HepG2 (cell line): ENCODE results near the gene APCDD1L.

ENCODE experiments used
- SOX6 ChIP-seq, 2 experiments: fragments of 450-650 bp in 1 of 2; sonication (generic) in 1 of 2; formaldehyde crosslinking in 1 of 2; IDR thresholded peaks; 2 replicates each; pipeline versions ENCODE4 v1.4.0 to v1.6.1; 2017 to 2020; ENCODE audit warnings: antibody characterized with exemption in 1 of 2, mild to moderate bottlenecking in 1 of 2, missing genetic modification reagents in 1 of 2
- TF ChIP-seq, protein P1 (sequence below): sonication (generic); formaldehyde crosslinking; IDR thresholded peaks from 2 replicates; pipeline ENCODE4 v1.8.1; 2022; ENCODE audit warnings: low read depth, mild to moderate bottlenecking, missing genetic modification reagents

DNA sequence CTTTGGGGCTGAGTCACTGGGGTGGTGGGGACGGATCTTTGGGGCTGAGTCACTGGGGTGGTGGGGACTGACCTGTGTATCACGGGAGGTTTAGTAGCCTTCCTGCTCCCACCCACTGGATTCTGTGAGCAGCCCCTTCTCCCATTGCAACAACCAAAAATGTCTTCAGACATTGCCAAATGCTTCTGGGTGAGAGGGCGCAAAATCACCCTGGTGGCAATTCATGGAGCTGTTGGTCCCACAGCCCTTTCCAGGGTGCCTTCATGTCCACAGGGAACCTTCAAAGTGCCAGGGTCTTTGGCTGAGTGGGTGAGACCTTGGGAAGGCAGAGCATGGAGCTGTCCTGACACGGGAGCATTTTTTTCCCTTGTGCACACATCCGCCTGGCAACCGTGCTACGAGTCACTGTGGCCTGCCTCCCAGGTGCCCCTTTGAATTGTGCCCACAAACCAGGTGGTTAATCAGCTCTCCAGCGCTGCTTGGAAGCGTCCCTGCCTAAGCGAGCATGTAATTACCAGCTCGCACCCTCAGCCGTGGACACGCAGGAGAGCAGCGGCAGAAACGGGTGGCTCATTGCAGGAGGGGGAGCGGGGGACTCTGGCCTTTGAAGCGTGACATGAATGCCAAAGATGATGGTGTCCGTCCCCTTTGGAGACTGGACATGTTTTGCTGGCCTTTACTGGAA, 27.4 kb upstream of the APCDD1L start:
- TF ChIP-seq, protein P1, sequence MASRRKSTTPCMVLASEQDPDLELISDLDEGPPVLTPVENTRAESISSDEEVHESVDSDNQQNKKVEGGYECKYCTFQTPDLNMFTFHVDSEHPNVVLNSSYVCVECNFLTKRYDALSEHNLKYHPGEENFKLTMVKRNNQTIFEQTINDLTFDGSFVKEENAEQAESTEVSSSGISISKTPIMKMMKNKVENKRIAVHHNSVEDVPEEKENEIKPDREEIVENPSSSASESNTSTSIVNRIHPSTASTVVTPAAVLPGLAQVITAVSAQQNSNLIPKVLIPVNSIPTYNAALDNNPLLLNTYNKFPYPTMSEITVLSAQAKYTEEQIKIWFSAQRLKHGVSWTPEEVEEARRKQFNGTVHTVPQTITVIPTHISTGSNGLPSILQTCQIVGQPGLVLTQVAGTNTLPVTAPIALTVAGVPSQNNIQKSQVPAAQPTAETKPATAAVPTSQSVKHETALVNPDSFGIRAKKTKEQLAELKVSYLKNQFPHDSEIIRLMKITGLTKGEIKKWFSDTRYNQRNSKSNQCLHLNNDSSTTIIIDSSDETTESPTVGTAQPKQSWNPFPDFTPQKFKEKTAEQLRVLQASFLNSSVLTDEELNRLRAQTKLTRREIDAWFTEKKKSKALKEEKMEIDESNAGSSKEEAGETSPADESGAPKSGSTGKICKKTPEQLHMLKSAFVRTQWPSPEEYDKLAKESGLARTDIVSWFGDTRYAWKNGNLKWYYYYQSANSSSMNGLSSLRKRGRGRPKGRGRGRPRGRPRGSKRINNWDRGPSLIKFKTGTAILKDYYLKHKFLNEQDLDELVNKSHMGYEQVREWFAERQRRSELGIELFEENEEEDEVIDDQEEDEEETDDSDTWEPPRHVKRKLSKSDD (CRISPR knock-in tag) = no peak
- TF ChIP-seq SOX6 (IDR thresholded peaks at IDR 0.05) (no peak), SOX6 (CRISPR knock-in tag; IDR thresholded peaks at IDR 0.05) (no peak)
